Measurements from ENCODE around the gene SLC27A6. TPM values are rescaled to one million over a fixed set of nuclear protein-coding genes. Genes with fewer than 3 reads are reported as not detected.

Gene SLC27A6
- total RNA-seq, 4 donors from 2014 or later, result not detected

- TF ChIP-seq CTCF (IDR thresholded peaks at IDR 0.05), result no peak
- DNase-seq (ENCODE audit: low spot score) (no peak), ATAC-seq (ENCODE audit: low FRiP score) (no peak)
Observed at GRCh38 chr5:129078247-129078646, 113.0 kb downstream of the SLC27A6 start.

GRCh38 chr5:129078660-129079059, 113.4 kb downstream of the SLC27A6 start:
- TF ChIP-seq CTCF (IDR thresholded peaks at IDR 0.05), result no peak
- DNase-seq (ENCODE audit: low spot score), result no peak
- ATAC-seq (ENCODE audit: low FRiP score), result no peak

- DNase-seq (ENCODE audit: low spot score) (no peak), ATAC-seq (ENCODE audit: low FRiP score) (no peak)
- TF ChIP-seq CTCF (IDR thresholded peaks at IDR 0.05), result no peak
Observed at GRCh38 chr5:129079496-129079895, 114.2 kb downstream of the SLC27A6 start.

- no peak for ATAC-seq (ENCODE audit: low FRiP score)
- no peak for DNase-seq (ENCODE audit: low spot score)
- TF ChIP-seq CTCF (IDR thresholded peaks at IDR 0.05), result no peak
Observed at GRCh38 chr5:129080766-129081165, 115.5 kb downstream of the SLC27A6 start.

GRCh38 chr5:129082225-129083136, 117.2 kb downstream of the SLC27A6 start:
- ATAC-seq (ENCODE audit: low FRiP score), result no peak
- TF ChIP-seq CTCF (IDR thresholded peaks at IDR 0.05), result no peak
- DNase-seq (ENCODE audit: low spot score), result no peak

Other genes with a start within 250 kb of the SLC27A6 start
- gene ISOC1, start 129.3 kb downstream of the SLC27A6 start, total RNA-seq, result 10 to 100 TPM; 24.5 to 37.3 (median 29.2) TPM